ENCODE data around the gene RASGRP2.

Gene RASGRP2

GRCh38 chr11:64768300-64768694, 24.4 kb upstream of the RASGRP2 start:
- DNase-seq (ENCODE audit: extremely low read depth, low read depth) = no peak
- TF ChIP-seq, protein P1, sequence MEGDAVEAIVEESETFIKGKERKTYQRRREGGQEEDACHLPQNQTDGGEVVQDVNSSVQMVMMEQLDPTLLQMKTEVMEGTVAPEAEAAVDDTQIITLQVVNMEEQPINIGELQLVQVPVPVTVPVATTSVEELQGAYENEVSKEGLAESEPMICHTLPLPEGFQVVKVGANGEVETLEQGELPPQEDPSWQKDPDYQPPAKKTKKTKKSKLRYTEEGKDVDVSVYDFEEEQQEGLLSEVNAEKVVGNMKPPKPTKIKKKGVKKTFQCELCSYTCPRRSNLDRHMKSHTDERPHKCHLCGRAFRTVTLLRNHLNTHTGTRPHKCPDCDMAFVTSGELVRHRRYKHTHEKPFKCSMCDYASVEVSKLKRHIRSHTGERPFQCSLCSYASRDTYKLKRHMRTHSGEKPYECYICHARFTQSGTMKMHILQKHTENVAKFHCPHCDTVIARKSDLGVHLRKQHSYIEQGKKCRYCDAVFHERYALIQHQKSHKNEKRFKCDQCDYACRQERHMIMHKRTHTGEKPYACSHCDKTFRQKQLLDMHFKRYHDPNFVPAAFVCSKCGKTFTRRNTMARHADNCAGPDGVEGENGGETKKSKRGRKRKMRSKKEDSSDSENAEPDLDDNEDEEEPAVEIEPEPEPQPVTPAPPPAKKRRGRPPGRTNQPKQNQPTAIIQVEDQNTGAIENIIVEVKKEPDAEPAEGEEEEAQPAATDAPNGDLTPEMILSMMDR (IDR thresholded peaks at IDR 0.05; ENCODE audit: low read depth, low read length) = no peak

DNA sequence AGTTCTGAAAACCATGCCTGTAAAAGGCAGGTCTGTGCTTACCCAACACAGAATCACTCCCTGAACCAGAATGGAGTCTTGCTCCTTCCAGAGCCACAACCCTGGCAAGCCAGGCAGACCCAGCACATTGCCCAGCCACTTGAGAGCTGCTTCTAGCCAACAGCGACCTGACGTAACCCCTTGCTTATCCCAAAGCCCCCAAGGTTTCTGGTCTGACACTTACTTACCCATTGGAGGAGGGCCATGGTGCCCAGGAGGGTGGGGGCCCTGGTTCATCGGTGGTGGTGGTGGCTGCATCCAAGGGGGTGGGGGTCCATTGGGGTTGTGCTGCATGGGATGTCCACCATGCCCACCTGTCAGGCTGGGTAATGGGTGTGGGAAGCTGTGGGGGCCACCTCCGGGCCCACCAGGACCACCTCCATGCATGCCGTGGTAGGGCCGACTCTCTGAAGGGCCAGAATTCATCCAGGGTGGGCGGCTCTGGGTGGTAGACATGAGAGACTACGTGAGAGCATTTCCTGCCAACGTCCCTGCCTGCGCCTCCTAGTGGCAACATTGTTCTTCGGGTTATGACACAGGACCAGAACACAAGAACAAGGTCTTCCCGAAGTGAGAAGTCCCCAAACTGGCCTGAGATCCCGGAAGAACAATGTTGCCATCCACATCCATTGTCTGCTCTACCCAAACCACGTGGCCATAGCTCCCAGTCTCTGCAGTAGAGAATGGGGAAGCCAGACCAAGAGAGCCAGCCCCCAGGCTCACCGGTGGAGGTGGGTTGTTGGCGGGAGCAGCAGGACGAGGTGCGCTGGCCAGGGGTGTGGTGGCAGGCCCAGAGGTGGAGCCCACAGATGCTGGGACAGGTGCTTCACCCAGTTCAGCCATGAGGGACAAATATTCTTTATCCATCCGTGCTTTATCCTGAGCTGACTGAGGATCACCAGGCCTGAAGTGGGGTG, 23.7 kb upstream of the RASGRP2 start:
- TF ChIP-seq, protein P1 (IDR thresholded peaks at IDR 0.05; ENCODE audit: low read depth, low read length) = peak; percentile 75
- DNase-seq (ENCODE audit: extremely low read depth, low read depth) = no peak

DNA sequence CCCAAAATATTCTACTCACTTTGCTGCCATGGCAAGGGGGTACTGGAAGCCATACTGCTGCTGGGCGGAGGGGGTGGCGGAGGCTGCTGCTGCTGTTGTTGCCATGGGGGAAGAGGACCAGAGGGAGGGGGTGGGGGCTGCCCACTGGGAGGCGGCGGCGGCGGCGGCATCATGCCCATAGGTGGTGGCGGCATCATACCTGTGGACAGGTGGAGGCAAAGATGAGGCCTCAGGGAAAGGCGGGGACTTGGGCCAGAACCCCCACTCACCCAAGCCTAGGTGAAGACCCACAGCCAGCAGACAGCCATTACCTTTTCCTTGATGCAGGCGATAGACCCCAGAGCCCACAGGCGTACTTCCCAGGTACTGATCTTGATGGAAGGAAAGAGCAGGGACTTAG, 22.9 kb upstream of the RASGRP2 start:
- TF ChIP-seq, protein P1 (IDR thresholded peaks at IDR 0.05; ENCODE audit: low read depth, low read length) = no peak
- DNase-seq (ENCODE audit: extremely low read depth, low read depth) = no peak

DNA sequence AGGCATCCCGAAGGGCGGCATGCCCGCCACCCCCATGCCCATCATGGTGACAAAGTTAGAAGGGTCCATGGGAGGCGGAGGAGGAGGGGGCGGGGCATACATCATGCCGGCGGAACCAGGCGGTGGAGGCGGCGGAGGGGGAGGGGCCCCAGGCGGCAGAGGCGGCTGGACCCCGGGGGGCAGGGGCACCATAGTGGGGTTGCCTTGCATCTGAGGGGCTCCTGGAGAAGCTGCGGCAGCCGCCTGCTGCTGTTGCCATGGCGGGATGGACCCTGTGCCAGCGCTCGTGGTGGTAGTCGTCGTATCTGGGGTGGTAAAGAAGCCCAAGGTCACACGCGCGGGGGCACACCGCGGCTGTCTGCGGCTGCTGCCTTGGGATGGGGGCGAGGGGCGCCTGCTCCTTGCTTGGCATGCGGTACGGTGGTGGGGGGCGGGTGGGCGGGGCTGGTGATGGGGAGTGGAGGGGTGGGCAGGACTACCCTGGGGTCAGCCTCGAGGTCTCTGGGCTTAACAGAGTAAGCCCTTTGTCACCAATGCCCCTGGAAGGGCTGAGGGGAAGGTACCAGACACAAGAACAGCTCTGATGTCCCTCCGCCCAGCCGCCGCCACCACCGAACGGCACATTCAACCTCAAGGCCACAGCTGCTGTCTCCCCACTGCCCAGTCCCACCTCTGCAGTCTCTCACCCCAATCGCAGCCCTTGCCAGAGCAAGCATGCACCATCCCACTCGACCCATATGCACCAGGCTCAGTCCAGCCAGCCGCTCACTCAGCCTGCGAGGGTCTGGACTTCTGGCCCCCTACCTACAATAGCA, 22.1 kb upstream of the RASGRP2 start:
- TF ChIP-seq, protein P1 (IDR thresholded peaks at IDR 0.05; ENCODE audit: low read depth, low read length) = no peak
- DNase-seq (ENCODE audit: extremely low read depth, low read depth) = no peak

- no peak for DNase-seq (ENCODE audit: extremely low read depth, low read depth)
- TF ChIP-seq, protein P1 (IDR thresholded peaks at IDR 0.05; ENCODE audit: low read depth, low read length) = no peak; the same call in none of the 2 replicates
Measured at GRCh38 chr11:64765291-64765850, 21.4 kb upstream of the RASGRP2 start.

DNA sequence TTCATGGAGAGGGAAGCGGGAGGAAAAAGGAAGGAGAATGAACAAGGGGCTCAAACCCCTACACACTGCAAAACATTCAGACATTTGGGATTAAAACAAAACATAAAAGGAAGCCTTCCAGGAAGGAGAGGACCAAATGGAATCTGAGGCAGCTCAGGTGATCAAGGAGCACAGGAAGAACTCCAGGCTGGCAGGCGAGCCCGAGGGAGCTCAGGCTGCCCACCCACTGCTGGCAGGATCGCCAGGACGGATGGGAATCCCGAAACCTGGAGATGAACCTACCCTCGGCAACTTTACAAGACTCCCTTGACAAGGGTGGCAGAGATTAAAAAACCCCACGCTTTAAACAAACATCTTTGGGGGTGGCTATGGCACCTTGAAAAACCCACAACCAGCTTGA, 20.8 kb upstream of the RASGRP2 start:
- TF ChIP-seq, protein P1 (IDR thresholded peaks at IDR 0.05; ENCODE audit: low read depth, low read length) = no peak
- no peak for DNase-seq (ENCODE audit: extremely low read depth, low read depth)

All from AG09319 (cell line).